OCI-LY1 (cell line): ENCODE data around the gene ZNF76.

Experiments
- H2AFZ ChIP-seq: fragments of 200-600 bp; sonication (generic), shearing (Covaris generic); 2 replicates; pipeline ENCODE4 v1.6.0; 2014; ENCODE audit warnings: antibody characterized with exemption, mild to moderate bottlenecking, low read length
- H3F3A ChIP-seq: fragments of 200-600 bp; sonication (generic), shearing (Covaris generic); 2 replicates; pipeline ENCODE4 v1.6.0; 2014; ENCODE audit warnings: mild to moderate bottlenecking, antibody characterized with exemption, low read length, moderate library complexity; ENCODE audit not compliant: insufficient read depth
- H3K27ac ChIP-seq: fragments of 200-600 bp; sonication (generic); 2 replicates; pipeline ENCODE4 v1.5.1; 2014; ENCODE audit warnings: low read length, mixed run types, mild to moderate bottlenecking, low read depth; ENCODE audit not compliant: poor library complexity, severe bottlenecking
- H3K27me3 ChIP-seq: fragments of 200-600 bp; sonication (generic); 2 replicates; pipeline ENCODE4 v1.6.0; 2014; ENCODE audit warnings: antibody characterized with exemption, mild to moderate bottlenecking, low read length, moderate library complexity; ENCODE audit not compliant: insufficient read depth
- H3K36me3 ChIP-seq: fragments of 200-600 bp; sonication (generic); 2 replicates; pipeline ENCODE4 v1.6.1; 2014; ENCODE audit warnings: mild to moderate bottlenecking, antibody characterized with exemption, low read length, moderate library complexity, mixed read lengths; ENCODE audit not compliant: insufficient read depth
- H3K4me1 ChIP-seq: fragments of 200-600 bp; sonication (generic); 2 replicates; pipeline ENCODE4 v1.5.1; 2014; ENCODE audit warnings: mild to moderate bottlenecking, low read length, moderate library complexity; ENCODE audit not compliant: insufficient read depth, severe bottlenecking
- H3K4me2 ChIP-seq: fragments of 200-600 bp; sonication (generic), shearing (Covaris generic); 2 replicates; pipeline ENCODE4 v1.6.1; 2014; ENCODE audit warnings: low read length
- H3K4me3 ChIP-seq: fragments of 200-600 bp; sonication (generic); 2 replicates; pipeline ENCODE4 v1.5.1; 2014; ENCODE audit warnings: low read length, low read depth, mild to moderate bottlenecking, mixed read lengths; ENCODE audit not compliant: poor library complexity, severe bottlenecking
- H3K79me2 ChIP-seq: fragments of 200-600 bp; shearing (Covaris generic); 2 replicates; pipeline ENCODE4 v1.6.1; 2016; ENCODE audit warnings: mixed run types, low read length, mixed read lengths; ENCODE audit not compliant: insufficient read depth
- H3K9ac ChIP-seq: fragments of 200-600 bp; sonication (generic), shearing (Covaris generic); 2 replicates; pipeline ENCODE4 v1.6.1; 2014; ENCODE audit warnings: mild to moderate bottlenecking, low read length, mixed read lengths
- H3K9me2 ChIP-seq: fragments of 200-600 bp; sonication (generic), shearing (Covaris generic); 2 replicates; pipeline ENCODE4 v1.6.1; 2014; ENCODE audit warnings: low read depth, mild to moderate bottlenecking, low read length, mixed read lengths
- H3K9me3 ChIP-seq: fragments of 200-600 bp; shearing (Covaris generic); 2 replicates; pipeline ENCODE4 v1.6.1; 2014; ENCODE audit warnings: low read length, mixed read lengths
- H4K20me1 ChIP-seq: fragments of 200-600 bp; sonication (generic), shearing (Covaris generic); 2 replicates; pipeline ENCODE4 v1.6.0; 2016; ENCODE audit warnings: mild to moderate bottlenecking, low read length; ENCODE audit not compliant: insufficient read depth
- CTCF ChIP-seq: fragments of 200-600 bp; sonication (generic), shearing (Covaris generic); IDR thresholded peaks from 2 replicates; pipeline ENCODE4 v1.5.1; 2017; ENCODE audit warnings: mild to moderate bottlenecking, antibody characterized with exemption, low read length, moderate library complexity, mixed read lengths
- EZH2 ChIP-seq: fragments of 200-600 bp; sonication (generic), shearing (Covaris generic); IDR thresholded peaks from 2 replicates; pipeline ENCODE4 v1.8.0; 2017; ENCODE audit warnings: borderline replicate concordance, mixed run types, mild to moderate bottlenecking, antibody characterized with exemption, low read length, moderate library complexity, mixed read lengths

ZNF76 gene

DNA sequence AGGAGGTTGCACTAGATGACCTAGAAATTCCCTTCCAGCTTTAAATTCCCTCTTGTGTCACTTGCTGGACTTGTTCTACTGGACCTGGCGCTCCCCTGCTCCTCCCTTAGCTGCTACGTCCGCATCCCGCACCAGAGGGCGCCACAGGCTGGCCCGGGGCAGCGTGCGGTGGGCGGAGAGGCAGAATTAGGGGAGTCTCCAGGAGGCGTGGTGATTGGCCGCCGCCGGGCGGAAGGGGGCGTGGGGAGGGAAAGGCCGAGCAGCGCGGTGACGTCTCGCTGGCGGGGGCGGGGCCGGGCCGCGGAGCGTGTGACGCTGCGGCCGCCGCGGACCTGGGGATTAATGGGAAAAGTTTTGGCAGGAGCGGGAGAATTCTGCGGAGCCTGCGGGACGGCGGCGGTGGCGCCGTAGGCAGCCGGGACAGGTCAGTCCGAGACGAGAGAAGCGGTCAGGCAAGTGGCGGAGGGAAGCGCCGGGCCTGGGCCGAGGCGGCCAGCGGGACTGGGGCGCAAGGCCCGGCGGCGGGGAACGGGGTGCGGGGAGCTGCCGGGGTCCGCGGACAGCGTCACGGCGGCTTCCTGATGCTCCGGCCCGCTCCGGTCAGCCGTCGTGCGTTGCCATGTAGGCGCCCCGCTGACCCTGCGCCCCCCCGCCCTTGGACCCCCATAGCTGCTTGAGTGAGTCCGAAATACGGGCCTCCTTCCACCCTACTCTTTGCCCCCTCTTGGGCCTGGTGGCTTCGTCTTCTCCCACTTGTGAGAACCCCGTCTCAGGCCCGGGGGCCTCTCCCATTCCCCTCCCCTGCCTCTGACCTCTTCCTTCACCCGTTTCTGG lies 82.9 kb downstream of the ZNF76 start, which contains the start of gene PPARD:
Gene PPARD, plus strand, starts transcription at position 301 of the 834 bp plus-strand sequence. CDS start 68,530 bp downstream, outside the sequence.
- H3K9me2 ChIP-seq, result no peaks in the 10 kb centered on the region
- H3F3A ChIP-seq, result no peaks in the 10 kb centered on the region
- no peaks in the 10 kb centered on the region for H3K79me2 ChIP-seq
- H2AFZ ChIP-seq, result no peak within 1 kb of the TSS
- peaks cover 21% of the 10 kb centered on the region for H3K4me1 ChIP-seq
- H3K4me3 ChIP-seq, result peak within 1 kb of the TSS; percentile 66
- no peaks in the 10 kb centered on the region for H4K20me1 ChIP-seq
- H3K27me3 ChIP-seq, result no peaks in the 10 kb centered on the region
- peak within 1 kb of the TSS; percentile 56 for H3K9ac ChIP-seq
- TF ChIP-seq CTCF, result peak; percentile 97
- no peak for TF ChIP-seq EZH2
- no peak within 1 kb of the TSS for H3K27ac ChIP-seq
- peaks cover 18% of the 10 kb centered on the region for H3K36me3 ChIP-seq
- H3K4me2 ChIP-seq, result peak within 1 kb of the TSS; percentile 71
- H3K9me3 ChIP-seq, result no peaks in the 10 kb centered on the region

GRCh38 chr6:35343092-35343834 lies 83.7 kb downstream of the ZNF76 start:
- Histone ChIP-seq H4K20me1 (no peaks in the 10 kb centered on the region), H3K36me3 (peaks cover 18% of the 10 kb centered on the region), H3K9me3 (no peaks in the 10 kb centered on the region), H3K9ac (peak overlapping the region; percentile 56), H3K27me3 (no peaks in the 10 kb centered on the region), H3K4me1 (peaks cover 26% of the 10 kb centered on the region), H3K79me2 (no peaks in the 10 kb centered on the region), H3K9me2 (no peaks in the 10 kb centered on the region), H3K27ac (no peak overlapping the region), H2AFZ (no peak overlapping the region), H3F3A (no peaks in the 10 kb centered on the region), H3K4me2 (peak overlapping the region; percentile 71), H3K4me3 (peak overlapping the region; percentile 66)
- no peak for TF ChIP-seq CTCF
- no peak for TF ChIP-seq EZH2

- no peaks in the 10 kb centered on the region for H3K27me3 ChIP-seq
- H3K9me3 ChIP-seq, result no peaks in the 10 kb centered on the region
- no peak for TF ChIP-seq EZH2
- no peak for TF ChIP-seq CTCF
- no peaks in the 10 kb centered on the region for H4K20me1 ChIP-seq
- H3K4me3 ChIP-seq, result peak overlapping the region; percentile 66
- no peaks in the 10 kb centered on the region for H3F3A ChIP-seq
- no peaks in the 10 kb centered on the region for H3K79me2 ChIP-seq
- peaks cover 18% of the 10 kb centered on the region for H3K36me3 ChIP-seq
- peaks cover 33% of the 10 kb centered on the region for H3K4me1 ChIP-seq
- no peak overlapping the region for H2AFZ ChIP-seq
- no peak overlapping the region for H3K9ac ChIP-seq
- no peak overlapping the region for H3K27ac ChIP-seq
- peak overlapping the region; percentile 71; the same call in 1 of the 2 replicates for H3K4me2 ChIP-seq
- H3K9me2 ChIP-seq, result no peaks in the 10 kb centered on the region
Measured at GRCh38 chr6:35343835-35344550, 84.5 kb downstream of the ZNF76 start.
